Effector memory CD8-positive, alpha-beta T cell (primary cell): ENCODE measurements around the gene APOE.

Experiments used
- ATAC-seq: fragments of 150-1000 bp; cut with Tn5 transposase; replicated peaks from 2 replicates; pipeline ENCODE4 v1.10.0; 2021; ENCODE audit warnings: mild to moderate bottlenecking, moderate library complexity
- DNase-seq, 3 experiments: peaks; one replicate each; pipeline ENCODE4 v3.0.0; 2021
- H3K27ac Mint-ChIP-seq, 2 donors: one replicate each; pipeline ENCODE4 v1.8.0; 2022; ENCODE audit warnings: mild to moderate bottlenecking in 2 of 2, mixed read lengths in 2 of 2, moderate library complexity in 2 of 2
- H3K27me3 Mint-ChIP-seq, 2 donors: one replicate each; pipeline ENCODE4 v1.8.0; 2022; ENCODE audit warnings: mixed read lengths in 2 of 2
- H3K36me3 Mint-ChIP-seq: one replicate; pipeline ENCODE4 v1.8.0; 2022; ENCODE audit warnings: mild to moderate bottlenecking, moderate library complexity, mixed read lengths; ENCODE audit not compliant: insufficient read depth
- H3K4me1 Mint-ChIP-seq, 2 donors: one replicate each; pipeline ENCODE4 v1.8.0; 2022; ENCODE audit warnings: low read depth in 2 of 2, mixed read lengths in 2 of 2
- H3K4me3 Mint-ChIP-seq, 2 donors: one replicate each; pipeline ENCODE4 v1.8.0; 2022; ENCODE audit warnings: mild to moderate bottlenecking in 2 of 2, mixed read lengths in 2 of 2, moderate library complexity in 2 of 2
- H3K9me3 Mint-ChIP-seq, 2 donors: one replicate each; pipeline ENCODE4 v1.8.0; 2022; ENCODE audit warnings: mixed read lengths in 2 of 2

Gene APOE

GRCh38 chr19:44890366-44891015, 15.1 kb upstream of the APOE start:
- Mint-ChIP-seq H3K4me1 (peaks cover 24 to 26% of the 10 kb centered on the region in 2 donors), H3K27me3 (no peaks in the 10 kb centered on the region), H3K36me3 (peaks cover 25% of the 10 kb centered on the region), H3K9me3 (no peaks in the 10 kb centered on the region), H3K4me3 (peak overlapping the region; percentile 72 to 86), H3K27ac (peak overlapping the region; percentile 89 to 94)
- DNase-seq (peak; percentile 99 to 100 (median 100)), ATAC-seq (peak; percentile 77)

- Mint-ChIP-seq H3K27me3 (no peaks in the 10 kb centered on the region), H3K27ac (peak within 1 kb of the TSS; percentile 89 to 94), H3K9me3 (no peaks in the 10 kb centered on the region), H3K4me3 (peak within 1 kb of the TSS; percentile 80 to 86), H3K4me1 (peaks cover 26 to 27% of the 10 kb centered on the region in 2 donors), H3K36me3 (peaks cover 28% of the 10 kb centered on the region)
- DNase-seq (peak in 1 of 3 experiments; percentile 9), ATAC-seq (no peak)
Measured at GRCh38 chr19:44891016-44891882, 14.3 kb upstream of the APOE start, which contains the start of gene TOMM40. TOMM40 (plus strand) TSS chr19:44891254; CDS start chr19:44891416, 162 bp downstream.

DNA sequence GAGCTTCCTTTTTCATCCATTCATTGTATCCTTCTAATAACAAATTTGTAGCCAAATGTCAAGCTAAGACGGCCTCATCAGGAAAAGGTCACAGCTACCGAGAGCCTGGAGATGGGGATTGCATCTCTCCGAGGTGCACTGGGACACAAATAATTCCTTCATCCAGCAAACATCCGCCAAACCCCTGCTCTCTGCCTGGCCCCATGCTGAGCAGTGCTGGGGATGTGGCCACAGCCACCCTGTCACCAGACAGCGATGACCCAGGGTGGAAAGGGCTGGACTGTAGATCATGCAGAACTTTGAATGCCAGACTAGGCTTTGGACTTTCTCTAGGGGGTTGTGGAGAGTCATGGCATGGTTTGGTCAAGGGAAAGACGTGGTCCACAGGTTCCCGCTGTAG, 12.7 kb upstream of the APOE start:
- DNase-seq = no peak
- H3K36me3 Mint-ChIP-seq = peaks cover 28% of the 10 kb centered on the region

DNA sequence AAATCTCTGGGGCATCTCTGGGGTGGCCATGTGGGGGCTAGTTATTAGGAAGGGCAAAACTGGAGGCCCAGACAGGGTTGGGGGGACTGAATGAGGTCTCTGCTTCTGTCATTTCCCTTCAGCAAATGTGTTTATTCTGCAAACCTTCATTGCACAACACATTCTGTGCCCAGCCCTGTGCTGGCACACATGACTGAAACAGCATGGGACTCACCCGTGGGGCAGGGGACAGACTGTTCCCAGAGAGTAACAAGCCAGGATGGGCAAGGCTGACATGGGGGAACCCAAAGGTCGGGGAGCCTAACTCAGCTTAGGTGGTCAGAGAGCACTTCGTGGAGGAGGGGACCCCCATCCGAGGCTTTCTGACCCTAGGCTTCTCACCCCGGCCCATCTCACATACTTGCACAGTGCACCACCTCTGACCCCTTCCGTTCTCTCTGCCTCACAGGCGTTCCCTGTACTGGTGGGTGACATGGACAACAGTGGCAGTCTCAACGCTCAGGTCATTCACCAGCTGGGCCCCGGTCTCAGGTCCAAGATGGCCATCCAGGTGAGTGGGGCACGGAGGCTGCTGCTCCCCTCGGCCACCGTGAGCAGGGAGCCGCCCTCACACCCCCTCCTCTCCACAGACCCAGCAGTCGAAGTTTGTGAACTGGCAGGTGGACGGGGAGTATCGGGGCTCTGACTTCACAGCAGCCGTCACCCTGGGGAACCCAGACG, 12.1 kb upstream of the APOE start:
- Mint-ChIP-seq H3K4me1 (peaks cover 26 to 28% of the 10 kb centered on the region in 2 donors), H3K27me3 (no peaks in the 10 kb centered on the region), H3K4me3 (peak overlapping the region; percentile 78 to 80), H3K27ac (no peak overlapping the region), H3K9me3 (no peaks in the 10 kb centered on the region), H3K36me3 (peaks cover 34% of the 10 kb centered on the region)
- DNase-seq = no peak
- ATAC-seq = no peak

More for the DNA sequence above, 12.7 kb upstream of the APOE start:
- H3K27me3 Mint-ChIP-seq = no peaks in the 10 kb centered on the region
- peaks cover 26 to 28% of the 10 kb centered on the region in 2 donors for H3K4me1 Mint-ChIP-seq
- peak overlapping the region; percentile 78 to 80 for H3K4me3 Mint-ChIP-seq
- ATAC-seq = no peak
- peak overlapping the region in 1 of 2 donors; percentile 60 for H3K27ac Mint-ChIP-seq
- H3K9me3 Mint-ChIP-seq = no peaks in the 10 kb centered on the region

DNA sequence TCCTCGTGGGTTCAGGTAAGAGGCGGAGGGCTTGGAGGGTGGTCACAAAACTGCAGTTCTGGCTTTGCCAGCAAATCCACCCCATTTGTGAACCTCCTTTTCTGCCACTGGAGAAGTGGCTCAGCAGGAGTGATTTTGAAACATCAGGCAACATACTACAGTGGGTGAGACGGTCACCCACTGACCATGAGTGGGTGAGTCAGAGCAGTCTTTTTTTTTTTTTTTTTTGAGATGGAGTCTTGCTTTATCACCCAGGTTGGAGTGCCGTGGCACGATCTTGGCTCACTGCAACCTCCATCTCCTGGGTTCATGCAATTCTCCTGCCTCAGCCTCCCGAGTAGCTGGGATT, 11.6 kb upstream of the APOE start:
- no peaks in the 10 kb centered on the region for H3K27me3 Mint-ChIP-seq
- H3K27ac Mint-ChIP-seq = no peak overlapping the region
- DNase-seq = no peak
- H3K36me3 Mint-ChIP-seq = peaks cover 36% of the 10 kb centered on the region
- no peak for ATAC-seq
- no peaks in the 10 kb centered on the region for H3K9me3 Mint-ChIP-seq
- peaks cover 26 to 28% of the 10 kb centered on the region in 2 donors for H3K4me1 Mint-ChIP-seq
- no peak overlapping the region for H3K4me3 Mint-ChIP-seq

DNA sequence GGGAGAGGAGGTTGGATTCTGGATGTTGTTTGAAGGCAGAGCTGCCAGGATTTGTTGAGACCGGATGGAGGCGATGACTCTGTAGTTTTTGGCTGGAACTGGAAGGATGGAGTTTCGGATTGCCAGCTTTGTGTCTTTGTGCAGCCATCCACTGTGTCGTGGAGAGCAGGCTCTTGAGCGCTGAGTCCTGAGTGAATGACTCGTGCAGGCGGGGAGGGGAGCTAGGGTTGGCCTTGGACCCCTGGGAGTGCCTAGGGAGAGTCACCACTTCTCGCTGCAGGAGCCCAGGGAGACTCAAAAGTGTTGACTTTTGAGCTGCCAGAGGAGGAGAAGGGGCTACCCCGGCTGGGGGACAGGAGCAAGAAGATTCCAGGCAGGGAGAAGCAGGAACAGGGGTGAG, 10.7 kb upstream of the APOE start:
- DNase-seq = no peak
- no peaks in the 10 kb centered on the region for H3K9me3 Mint-ChIP-seq
- H3K36me3 Mint-ChIP-seq = peaks cover 40% of the 10 kb centered on the region
- no peaks in the 10 kb centered on the region for H3K27me3 Mint-ChIP-seq
- no peak for ATAC-seq
- H3K4me1 Mint-ChIP-seq = peaks cover 24 to 27% of the 10 kb centered on the region in 2 donors
- no peak overlapping the region for H3K4me3 Mint-ChIP-seq
- H3K27ac Mint-ChIP-seq = peak overlapping the region in 1 of 2 donors; percentile 12

GRCh38 chr19:44897835-44898234, 7.8 kb upstream of the APOE start:
- Mint-ChIP-seq H3K9me3 (no peaks in the 10 kb centered on the region), H3K27me3 (no peaks in the 10 kb centered on the region), H3K36me3 (peaks cover 47% of the 10 kb centered on the region), H3K27ac (no peak overlapping the region), H3K4me3 (no peak overlapping the region), H3K4me1 (peaks cover 6 to 11% of the 10 kb centered on the region in 2 donors)
- DNase-seq (no peak), ATAC-seq (no peak)

- H3K9me3 Mint-ChIP-seq = no peaks in the 10 kb centered on the region
- peaks cover 2 to 4% of the 10 kb centered on the region in 2 donors for H3K4me1 Mint-ChIP-seq
Measured at GRCh38 chr19:44900328-44901244, 5.0 kb upstream of the APOE start.

DNA sequence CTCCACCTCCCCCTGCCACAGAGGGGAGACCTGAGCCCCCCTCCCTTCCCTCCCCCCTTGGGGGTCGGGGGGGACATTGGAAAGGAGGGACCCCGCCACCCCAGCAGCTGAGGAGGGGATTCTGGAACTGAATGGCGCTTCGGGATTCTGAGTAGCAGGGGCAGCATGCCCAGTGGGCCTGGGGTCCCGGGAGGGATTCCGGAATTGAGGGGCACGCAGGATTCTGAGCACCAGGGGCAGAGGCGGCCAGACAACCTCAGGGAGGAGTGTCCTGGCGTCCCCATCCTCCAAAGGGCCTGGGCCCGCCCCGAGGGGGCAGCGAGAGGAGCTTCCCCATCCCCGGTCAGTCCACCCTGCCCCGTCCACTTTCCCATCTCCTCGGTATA, 2.4 kb upstream of the APOE start:
- peaks cover 5 to 6% of the 10 kb centered on the region in 2 donors for H3K4me1 Mint-ChIP-seq
- peaks cover 22 to 28% of the 10 kb centered on the region in 2 donors for H3K27me3 Mint-ChIP-seq
- DNase-seq = no peak
- H3K36me3 Mint-ChIP-seq = peaks cover 34% of the 10 kb centered on the region
- H3K4me3 Mint-ChIP-seq = no peak overlapping the region
- peak overlapping the region in 1 of 2 donors; percentile 26 for H3K27ac Mint-ChIP-seq
- peak; percentile 7 for ATAC-seq
- no peaks in the 10 kb centered on the region for H3K9me3 Mint-ChIP-seq

More at GRCh38 chr19:44900328-44901244, 5.0 kb upstream of the APOE start:
- no peak for ATAC-seq
- Mint-ChIP-seq H3K36me3 (peaks cover 38% of the 10 kb centered on the region), H3K27me3 (peaks cover 0 to 11% of the 10 kb centered on the region in 2 donors), H3K27ac (no peak overlapping the region), H3K4me3 (no peak overlapping the region)
- no peak for DNase-seq

- Mint-ChIP-seq H3K27ac (peak overlapping the region in 1 of 2 donors; percentile 26), H3K4me1 (peaks cover 5 to 6% of the 10 kb centered on the region in 2 donors)
Measured at GRCh38 chr19:44903602-44904425, 1.8 kb upstream of the APOE start.

GRCh38 chr19:44904426-44904994, 1.1 kb upstream of the APOE start:
- peaks cover 23 to 28% of the 10 kb centered on the region in 2 donors for H3K27me3 Mint-ChIP-seq

More at GRCh38 chr19:44903602-44904425, 1.8 kb upstream of the APOE start:
- Mint-ChIP-seq H3K9me3 (no peaks in the 10 kb centered on the region), H3K36me3 (peaks cover 30% of the 10 kb centered on the region), H3K4me3 (no peak overlapping the region), H3K27me3 (peaks cover 23 to 28% of the 10 kb centered on the region in 2 donors)
- ATAC-seq (peak; percentile 80), DNase-seq (peak; percentile 70 to 79 (median 75))

More at GRCh38 chr19:44904426-44904994, 1.1 kb upstream of the APOE start:
- no peaks in the 10 kb centered on the region for H3K9me3 Mint-ChIP-seq
- DNase-seq (no peak), ATAC-seq (no peak)
- H3K36me3 Mint-ChIP-seq = peaks cover 30% of the 10 kb centered on the region
- no peak overlapping the region for H3K27ac Mint-ChIP-seq
- H3K4me3 Mint-ChIP-seq = no peak overlapping the region
- H3K4me1 Mint-ChIP-seq = peaks cover 5 to 6% of the 10 kb centered on the region in 2 donors
